OCI-LY7 (cell line): ENCODE data around the gene RAP1GDS1. TPM values are rescaled to one million over a fixed set of nuclear protein-coding genes. Genes with fewer than 3 reads are reported as not detected.

ENCODE experiments used
- BruUV-seq: library from RNA; stranded (reverse); fragments of 400-500 nt; replicated peaks from 2 replicates; lab custom pipeline; 2021; lab: Mats Ljungman, UMichigan
- CTCF ChIA-PET: fragments of 300-600 bp; sonication (Branson Sonifier 250); formaldehyde crosslinking; loops from one replicate; lab custom pipeline; 2022; ENCODE audit warnings: antibody characterized with exemption; ENCODE audit not compliant: unreplicated experiment; lab: Charles Lee
- POLR2A ChIA-PET: fragments of 300-600 bp; sonication (Branson Sonifier 250); formaldehyde crosslinking; loops from one replicate; lab custom pipeline; 2022; ENCODE audit warnings: antibody characterized with exemption; lab: Charles Lee
- DNase-seq: peaks from one replicate; pipeline ENCODE4 v3.0.0-alpha.2; 2015; ENCODE audit warnings: low spot score
- H2AFZ ChIP-seq: fragments of 200-600 bp; sonication (generic), shearing (Covaris generic); 2 replicates; pipeline ENCODE4 v1.6.1; 2014; ENCODE audit warnings: mild to moderate bottlenecking, antibody characterized with exemption, low read length, moderate library complexity
- H3K27ac ChIP-seq: fragments of 200-600 bp; sonication (generic); 2 replicates; pipeline ENCODE4 v1.5.1; 2014; ENCODE audit warnings: mixed run types, low read depth, mild to moderate bottlenecking, moderate library complexity, low read length, inconsistent platforms; ENCODE audit not compliant: poor library complexity, severe bottlenecking
- H3K36me3 ChIP-seq: fragments of 200-600 bp; sonication (generic); 2 replicates; pipeline ENCODE4 v1.6.1; 2014; ENCODE audit warnings: mild to moderate bottlenecking, antibody characterized with exemption, low read length, moderate library complexity, mixed read lengths; ENCODE audit not compliant: insufficient read depth
- H3K4me1 ChIP-seq: fragments of 200-600 bp; sonication (generic); 2 replicates; pipeline ENCODE4 v1.5.1; 2014; ENCODE audit warnings: mild to moderate bottlenecking, low read length; ENCODE audit not compliant: insufficient read depth, poor library complexity, severe bottlenecking
- H3K4me2 ChIP-seq: fragments of 200-600 bp; sonication (generic); 2 replicates; pipeline ENCODE4 v1.6.1; 2014; ENCODE audit warnings: mild to moderate bottlenecking, low read length
- H3K4me3 ChIP-seq: fragments of 200-600 bp; sonication (generic); 2 replicates; pipeline ENCODE4 v1.5.1; 2014; ENCODE audit warnings: mild to moderate bottlenecking, low read depth, low read length; ENCODE audit not compliant: poor library complexity, severe bottlenecking
- H3K79me2 ChIP-seq: fragments of 200-600 bp; sonication (generic); 2 replicates; pipeline ENCODE4 v1.6.1; 2016; ENCODE audit warnings: low read depth, mild to moderate bottlenecking, low read length, moderate library complexity, mixed read lengths; ENCODE audit not compliant: insufficient read depth
- H3K9me2 ChIP-seq: fragments of 200-600 bp; sonication (generic); 2 replicates; pipeline ENCODE4 v1.6.1; 2016; ENCODE audit warnings: mild to moderate bottlenecking, low read length, mixed read lengths; ENCODE audit not compliant: insufficient read depth
- H3K9me3 ChIP-seq: fragments of 200-600 bp; sonication (generic); 2 replicates; pipeline ENCODE4 v1.6.1; 2014; ENCODE audit warnings: mild to moderate bottlenecking, mixed run types, low read length, mixed read lengths
- H4K20me1 ChIP-seq: fragments of 200-600 bp; sonication (generic); 2 replicates; pipeline ENCODE4 v1.6.1; 2014; ENCODE audit warnings: mild to moderate bottlenecking, antibody characterized with exemption, low read length, moderate library complexity, mixed read lengths; ENCODE audit not compliant: insufficient read depth
- CTCF ChIP-seq: fragments of 200-600 bp; sonication (generic); conservative IDR thresholded peaks from 2 replicates; pipeline ENCODE4 v1.5.1; 2014; ENCODE audit warnings: mild to moderate bottlenecking, antibody characterized with exemption, low read length, moderate library complexity, mixed read lengths
- EZH2phosphoT487 ChIP-seq: fragments of 200-600 bp; sonication (generic); IDR thresholded peaks from 2 replicates; pipeline ENCODE4 v1.6.1; 2018; ENCODE audit warnings: low read depth, borderline replicate concordance, mild to moderate bottlenecking, mixed run types, antibody characterized with exemption, low read length, moderate library complexity, mixed read lengths
- intact Hi-C: fragments of 100-400 bp; cut with micrococcal nuclease; formaldehyde crosslinking; loops from one replicate; pipeline ENCODE4 v1.10.0; 2022; ENCODE audit not compliant: unreplicated experiment
- total RNA-seq, 2 experiments: library from RNA; depleted of rRNA in 1 of 2; stranded (reverse); fragments of >200 nt in 1 of 2; shearing (Covaris generic) in 1 of 2; gene quantifications; 2 replicates each; pipeline ENCODE4 v1.2.3, GENCODE V29; 2014 to 2022

RAP1GDS1 gene
- total RNA-seq, 2 experiments from 2014 or later, result 53.5 to 57.8 TPM

- DNase-seq, result no peak
- H3K36me3 ChIP-seq, result no peaks in the 10 kb centered on the region
- intact Hi-C loops, result no loop called here
- H4K20me1 ChIP-seq, result no peaks in the 10 kb centered on the region
- H3K79me2 ChIP-seq, result no peaks in the 10 kb centered on the region
- no peaks in the 10 kb centered on the region for H3K9me3 ChIP-seq
- BruUV-seq, result no TSS peak
- no peak overlapping the region for H2AFZ ChIP-seq
- no peak overlapping the region for H3K4me3 ChIP-seq
- no peaks in the 10 kb centered on the region for H3K9me2 ChIP-seq
- CTCF ChIA-PET, result no interaction called here
- TF ChIP-seq EZH2phosphoT487 (no peak), CTCF (no peak)
- no peak overlapping the region for H3K4me2 ChIP-seq
- no peaks in the 10 kb centered on the region for H3K4me1 ChIP-seq
- no peak overlapping the region for H3K27ac ChIP-seq
- POLR2A ChIA-PET, result no interaction called here
Measured at GRCh38 chr4:98237204-98237603, 24.0 kb upstream of the RAP1GDS1 start.

- no peaks in the 10 kb centered on the region for H3K9me3 ChIP-seq
- ChIA-PET POLR2A (interaction anchor here (0.5 to 1.2 kb wide), 2 partner anchors 15 to 98 kb away, joined by 5 to 7 read pairs; no protein-coding TSS in a partner anchor), CTCF (no interaction called here)
- no peaks in the 10 kb centered on the region for H3K9me2 ChIP-seq
- H3K4me1 ChIP-seq, result no peaks in the 10 kb centered on the region
- no peak overlapping the region for H3K4me3 ChIP-seq
- no peaks in the 10 kb centered on the region for H4K20me1 ChIP-seq
- no peak overlapping the region for H3K27ac ChIP-seq
- no peak for TF ChIP-seq EZH2phosphoT487
- TF ChIP-seq CTCF, result no peak
- no peaks in the 10 kb centered on the region for H3K79me2 ChIP-seq
- BruUV-seq, result no TSS peak
- H3K4me2 ChIP-seq, result no peak overlapping the region
- intact Hi-C loops, result no loop called here
- no peak for DNase-seq
- H2AFZ ChIP-seq, result no peak overlapping the region
- no peaks in the 10 kb centered on the region for H3K36me3 ChIP-seq
Measured at GRCh38 chr4:98242063-98242462, 19.1 kb upstream of the RAP1GDS1 start.

GRCh38 chr4:98242538-98242937, 18.6 kb upstream of the RAP1GDS1 start:
- CTCF ChIA-PET, result no interaction called here
- no peak overlapping the region for H3K4me3 ChIP-seq
- intact Hi-C loops, result no loop called here
- H4K20me1 ChIP-seq, result no peaks in the 10 kb centered on the region
- H3K79me2 ChIP-seq, result no peaks in the 10 kb centered on the region
- POLR2A ChIA-PET, result interaction anchor here (0.5 to 1.2 kb wide), 3 partner anchors 14 to 365 kb away, joined by 3 to 7 read pairs (median 5); no protein-coding TSS in a partner anchor
- H2AFZ ChIP-seq, result no peak overlapping the region
- no TSS peak for BruUV-seq
- no peak for TF ChIP-seq CTCF
- no peak for TF ChIP-seq EZH2phosphoT487
- H3K9me3 ChIP-seq, result no peaks in the 10 kb centered on the region
- H3K4me1 ChIP-seq, result no peaks in the 10 kb centered on the region
- H3K36me3 ChIP-seq, result no peaks in the 10 kb centered on the region
- DNase-seq, result no peak
- no peaks in the 10 kb centered on the region for H3K9me2 ChIP-seq
- H3K4me2 ChIP-seq, result no peak overlapping the region
- no peak overlapping the region for H3K27ac ChIP-seq
